GM12878 (cell line): ENCODE measurements around the gene CHST8. TPM values are rescaled to one million over a fixed set of nuclear protein-coding genes. Genes with fewer than 3 reads are reported as not detected.

ENCODE experiments used
- ATAC-seq: fragments of 200-7000 bp; cut with Tn5 transposase; 3 replicates; pipeline ENCODE4 v1.9.1; 2020; ENCODE audit warnings: mild to moderate bottlenecking, moderate library complexity
- BruUV-seq: library from RNA; stranded (reverse); fragments of 400-500 nt; replicated peaks from 2 replicates; lab custom pipeline; 2021; lab: Mats Ljungman, UMichigan
- CTCF ChIA-PET: fragments of 300-600 bp; sonication (Branson Sonifier 250); formaldehyde crosslinking; extraction: SDS; loops from one replicate; lab custom pipeline; 2021; ENCODE audit warnings: inconsistent platforms; lab: Yijun Ruan, JAX
- POLR2A ChIA-PET: fragments of 350-600 bp; formaldehyde crosslinking; extraction: SDS; loops from one replicate; lab custom pipeline; 2021; ENCODE audit warnings: inconsistent platforms; lab: Charles Lee
- RAD21 ChIA-PET: fragments of 300-600 bp; sonication (Branson Sonifier 250); formaldehyde crosslinking; loops from one replicate; lab custom pipeline; 2023; ENCODE audit warnings: antibody characterized with exemption; ENCODE audit not compliant: unreplicated experiment; lab: Charles Lee
- SMC1A ChIA-PET: fragments of 300-600 bp; sonication (Branson Sonifier 250); formaldehyde crosslinking; loops from one replicate; lab custom pipeline; 2023; ENCODE audit not compliant: unreplicated experiment, uncharacterized antibody; lab: Charles Lee
- DNase-seq: peaks from one replicate; pipeline ENCODE4 v3.0.0-alpha.2; 2011; ENCODE audit warnings: low read depth, low spot score
- FAIRE-seq: peaks from 3 replicates; lab custom pipeline; 2011; peaks lifted over from hg19 to GRCh38; lab: Jason Lieb, UNC
- H2AFZ ChIP-seq: 2 replicates; pipeline ENCODE4 v1.6.0; 2011; ENCODE audit warnings: low read depth, low read length, control low read depth; ENCODE audit not compliant: control insufficient read depth
- H3K27ac ChIP-seq: 2 replicates; pipeline ENCODE4 v1.5.1; 2011; ENCODE audit warnings: control low read depth; ENCODE audit not compliant: control insufficient read depth, insufficient read depth
- H3K27me3 ChIP-seq, 2 experiments: replicated peaks in 1 of 2; 2 replicates each; pipeline versions ENCODE4 v1.6.0 to v1.6.1; 2011; ENCODE audit warnings: low read length in 1 of 2; ENCODE audit not compliant: control insufficient read depth in 2 of 2, insufficient read depth in 2 of 2
- H3K36me3 ChIP-seq, 2 experiments: 2 replicates each; pipeline ENCODE4 v1.5.1; 2011; ENCODE audit warnings: low read length in 1 of 2; ENCODE audit not compliant: control insufficient read depth in 2 of 2, insufficient read depth in 2 of 2
- H3K4me1 ChIP-seq: 2 replicates; pipeline ENCODE4 v1.6.1; 2011; ENCODE audit warnings: mild to moderate bottlenecking, low read length, moderate library complexity, mixed read lengths; ENCODE audit not compliant: control insufficient read depth, insufficient read depth
- H3K4me2 ChIP-seq: 2 replicates; pipeline ENCODE4 v1.6.0; 2011; ENCODE audit warnings: control low read depth; ENCODE audit not compliant: control insufficient read depth, insufficient read depth
- H3K4me3 ChIP-seq: fragments of 200-600 bp; sonication (generic); 2 replicates; pipeline ENCODE4 v1.5.1; 2016
- H3K79me2 ChIP-seq: 2 replicates; pipeline ENCODE4 v1.6.0; 2011; ENCODE audit warnings: low read length; ENCODE audit not compliant: control insufficient read depth, insufficient read depth
- H3K9ac ChIP-seq: 2 replicates; pipeline ENCODE4 v1.8.0; 2011; ENCODE audit warnings: low read length, control low read depth, mixed read lengths; ENCODE audit not compliant: control insufficient read depth, insufficient read depth
- H3K9me3 ChIP-seq: replicated peaks from 3 replicates; pipeline ENCODE4 v1.5.1; 2011; ENCODE audit warnings: mild to moderate bottlenecking, low read length; ENCODE audit not compliant: control insufficient read depth, insufficient read depth
- H4K20me1 ChIP-seq: 2 replicates; pipeline ENCODE4 v1.6.0; 2011; ENCODE audit not compliant: control insufficient read depth, insufficient read depth
- ASH2L ChIP-seq: fragments of 300-600, 200-600 bp; sonication (generic); IDR thresholded peaks from 2 replicates; pipeline ENCODE4 v1.6.1; 2017; ENCODE audit warnings: low read depth, mild to moderate bottlenecking, borderline replicate concordance
- BACH1 ChIP-seq: fragments of 450-650 bp; IDR thresholded peaks from 2 replicates; pipeline ENCODE4 v1.6.1; 2017; ENCODE audit warnings: mild to moderate bottlenecking, borderline replicate concordance
- CBX3 ChIP-seq: fragments of 200-600 bp; sonication (generic); IDR thresholded peaks from 2 replicates; pipeline ENCODE4 v1.6.1; 2016; ENCODE audit warnings: low read depth, borderline replicate concordance
- GABPA ChIP-seq: IDR thresholded peaks from 2 replicates; pipeline ENCODE4 v1.6.1; 2014; ENCODE audit warnings: antibody characterized with exemption, low read depth, mild to moderate bottlenecking, inconsistent platforms
- MTA3 ChIP-seq: IDR thresholded peaks from 2 replicates; pipeline ENCODE4 v1.6.1; 2012; ENCODE audit warnings: low read length, inconsistent platforms, borderline replicate concordance
- NFXL1 ChIP-seq: fragments of 450-650 bp; IDR thresholded peaks from 2 replicates; pipeline ENCODE4 v1.6.1; 2017; ENCODE audit warnings: antibody characterized with exemption, mild to moderate bottlenecking, borderline replicate concordance
- PML ChIP-seq: IDR thresholded peaks from 2 replicates; pipeline ENCODE4 v1.6.1; 2012; ENCODE audit warnings: low read length, inconsistent platforms
- SIX5 ChIP-seq: IDR thresholded peaks from 2 replicates; pipeline ENCODE4 v1.6.1; 2011; ENCODE audit warnings: mild to moderate bottlenecking, low read depth, low read length, moderate library complexity; ENCODE audit not compliant: severe bottlenecking
- SMAD5 ChIP-seq: IDR thresholded peaks from 2 replicates; pipeline ENCODE4 v1.6.1; 2016; ENCODE audit warnings: antibody characterized with exemption, low read depth
- STAT3 ChIP-seq: IDR thresholded peaks from 2 replicates; pipeline ENCODE4 v1.6.1; 2011; ENCODE audit warnings: low read depth, low read length, improper control_type of control experiment
- WGBS: methylation state at CpG from one replicate; pipeline ENCODE4 v1.1.6; 2016; ENCODE audit warnings: low lambda C conversion rate; ENCODE audit not compliant: insufficient replicate concordance, insufficient coverage; ENCODE audit errors: missing lambda C conversion rate; 5-methylcytosine and 5-hydroxymethylcytosine counted together
- in situ Hi-C: fragments of 300-500 bp; cut with MboI; formaldehyde crosslinking; loops from 9 replicates; pipeline ENCODE4 v1.14.3; 2018; ENCODE audit warnings: mixed read lengths
- intact Hi-C: fragments of 100-400 bp; cut with micrococcal nuclease; formaldehyde crosslinking; loops from one replicate; pipeline ENCODE4 v1.14.2; 2022; ENCODE audit not compliant: unreplicated experiment
- polyA plus RNA-seq, 11 experiments: library from polyadenylated mRNA; depleted of rRNA in 4 of 11; unstranded in 6 of 11; stranded (reverse) in 5 of 11; fragments of >200 nt; fragmentation: Nextera tagmentation in 4 of 11; fragmentation: Illumina TruSeq in 1 of 11; extraction: Ambion mirVana in 4 of 11; extraction: Trizol in 1 of 11; gene quantifications; 1 replicate in 1 of 11; 2 replicates in 10 of 11; pipeline versions ENCODE4 v1.2.1 to v1.2.3, GENCODE V29; 2011 to 2016; ENCODE audit warnings: inconsistent platforms in 2 of 11, missing spikeins in 2 of 11, low read depth in 1 of 11
- total RNA-seq, 4 experiments: library from RNA; depleted of rRNA in 3 of 4; stranded (reverse); fragments of >200 nt in 3 of 4; fragmentation: Illumina TruSeq in 1 of 4; extraction: Trizol in 1 of 4; gene quantifications; 2 replicates each; pipeline versions ENCODE4 v1.2.1 to v1.2.3, GENCODE V29; 2013 to 2021
- TF ChIP-seq, protein P1 (sequence below): IDR thresholded peaks from 2 replicates; pipeline ENCODE4 v1.6.1; 2012; ENCODE audit warnings: low read depth, low read length, improper control_type of control experiment
- TF ChIP-seq, protein P2 (sequence below): IDR thresholded peaks from 2 replicates; pipeline ENCODE4 v1.6.1; 2012; ENCODE audit warnings: improper control_type of control experiment, low read depth, low read length; ENCODE audit not compliant: insufficient replicate concordance
- TF ChIP-seq, protein P3 (sequence below): IDR thresholded peaks from 2 replicates; pipeline ENCODE4 v1.6.1; 2012; ENCODE audit warnings: low read length, inconsistent platforms

CHST8 gene
- total and polyA plus RNA-seq, 10 of the 15 experiments (the other 5 are each of a cell fraction or from before 2014, with no cell fraction given) = 0.06 TPM; not detected in 9

DNA sequence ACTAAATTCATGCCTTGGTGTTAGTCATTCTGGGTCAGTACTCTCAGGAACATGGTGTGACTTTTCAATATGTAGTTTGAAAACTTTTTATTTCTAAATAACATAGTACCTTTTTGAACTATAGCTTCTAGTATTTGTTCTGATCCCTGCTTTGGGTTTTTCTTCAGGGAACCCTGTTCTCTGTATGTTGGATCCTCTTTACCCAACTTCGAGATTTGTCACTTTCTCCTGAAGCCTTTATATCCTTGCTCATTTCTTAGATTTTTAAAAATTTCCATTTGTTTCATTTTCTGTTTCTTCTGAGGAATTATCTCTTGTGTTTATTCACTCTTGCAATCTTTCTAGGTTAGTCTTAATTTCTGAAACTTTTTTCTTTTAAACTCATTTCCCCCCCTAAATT lies 12.4 kb upstream of the CHST8 start:
- DNase-seq = no peak
- Histone ChIP-seq H3K27ac (no peak overlapping the region), H3K36me3 (no peaks in the 10 kb centered on the region), H3K27me3 (no peaks in the 10 kb centered on the region), H3K9me3 (no peaks in the 10 kb centered on the region; the same call in 2 of the 3 replicates), H3K4me2 (no peak overlapping the region), H2AFZ (no peak overlapping the region), H3K79me2 (no peaks in the 10 kb centered on the region), H4K20me1 (no peaks in the 10 kb centered on the region), H3K9ac (no peak overlapping the region), H3K4me3 (no peak overlapping the region), H3K4me1 (no peaks in the 10 kb centered on the region)
- ChIA-PET SMC1A (no interaction called here), POLR2A (no interaction called here), CTCF (no interaction called here), RAD21 (no interaction called here)
- intact Hi-C loops (no loop called here), in situ Hi-C loops (no loop called here)
- no TSS peak for BruUV-seq
- FAIRE-seq = no peak
- ATAC-seq = no peak
- WGBS = 0% methylated on average over 1 of the region's 1 CpG
- TF ChIP-seq, protein P1, sequence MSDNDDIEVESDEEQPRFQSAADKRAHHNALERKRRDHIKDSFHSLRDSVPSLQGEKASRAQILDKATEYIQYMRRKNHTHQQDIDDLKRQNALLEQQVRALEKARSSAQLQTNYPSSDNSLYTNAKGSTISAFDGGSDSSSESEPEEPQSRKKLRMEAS = no peak
- TF ChIP-seq, protein P2, sequence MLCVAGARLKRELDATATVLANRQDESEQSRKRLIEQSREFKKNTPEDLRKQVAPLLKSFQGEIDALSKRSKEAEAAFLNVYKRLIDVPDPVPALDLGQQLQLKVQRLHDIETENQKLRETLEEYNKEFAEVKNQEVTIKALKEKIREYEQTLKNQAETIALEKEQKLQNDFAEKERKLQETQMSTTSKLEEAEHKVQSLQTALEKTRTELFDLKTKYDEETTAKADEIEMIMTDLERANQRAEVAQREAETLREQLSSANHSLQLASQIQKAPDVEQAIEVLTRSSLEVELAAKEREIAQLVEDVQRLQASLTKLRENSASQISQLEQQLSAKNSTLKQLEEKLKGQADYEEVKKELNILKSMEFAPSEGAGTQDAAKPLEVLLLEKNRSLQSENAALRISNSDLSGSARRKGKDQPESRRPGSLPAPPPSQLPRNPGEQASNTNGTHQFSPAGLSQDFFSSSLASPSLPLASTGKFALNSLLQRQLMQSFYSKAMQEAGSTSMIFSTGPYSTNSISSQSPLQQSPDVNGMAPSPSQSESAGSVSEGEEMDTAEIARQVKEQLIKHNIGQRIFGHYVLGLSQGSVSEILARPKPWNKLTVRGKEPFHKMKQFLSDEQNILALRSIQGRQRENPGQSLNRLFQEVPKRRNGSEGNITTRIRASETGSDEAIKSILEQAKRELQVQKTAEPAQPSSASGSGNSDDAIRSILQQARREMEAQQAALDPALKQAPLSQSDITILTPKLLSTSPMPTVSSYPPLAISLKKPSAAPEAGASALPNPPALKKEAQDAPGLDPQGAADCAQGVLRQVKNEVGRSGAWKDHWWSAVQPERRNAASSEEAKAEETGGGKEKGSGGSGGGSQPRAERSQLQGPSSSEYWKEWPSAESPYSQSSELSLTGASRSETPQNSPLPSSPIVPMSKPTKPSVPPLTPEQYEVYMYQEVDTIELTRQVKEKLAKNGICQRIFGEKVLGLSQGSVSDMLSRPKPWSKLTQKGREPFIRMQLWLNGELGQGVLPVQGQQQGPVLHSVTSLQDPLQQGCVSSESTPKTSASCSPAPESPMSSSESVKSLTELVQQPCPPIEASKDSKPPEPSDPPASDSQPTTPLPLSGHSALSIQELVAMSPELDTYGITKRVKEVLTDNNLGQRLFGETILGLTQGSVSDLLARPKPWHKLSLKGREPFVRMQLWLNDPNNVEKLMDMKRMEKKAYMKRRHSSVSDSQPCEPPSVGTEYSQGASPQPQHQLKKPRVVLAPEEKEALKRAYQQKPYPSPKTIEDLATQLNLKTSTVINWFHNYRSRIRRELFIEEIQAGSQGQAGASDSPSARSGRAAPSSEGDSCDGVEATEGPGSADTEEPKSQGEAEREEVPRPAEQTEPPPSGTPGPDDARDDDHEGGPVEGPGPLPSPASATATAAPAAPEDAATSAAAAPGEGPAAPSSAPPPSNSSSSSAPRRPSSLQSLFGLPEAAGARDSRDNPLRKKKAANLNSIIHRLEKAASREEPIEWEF = no peak
- no peak for TF ChIP-seq SIX5
- no peak for TF ChIP-seq BACH1
- TF ChIP-seq ASH2L = no peak
- TF ChIP-seq, protein P3, sequence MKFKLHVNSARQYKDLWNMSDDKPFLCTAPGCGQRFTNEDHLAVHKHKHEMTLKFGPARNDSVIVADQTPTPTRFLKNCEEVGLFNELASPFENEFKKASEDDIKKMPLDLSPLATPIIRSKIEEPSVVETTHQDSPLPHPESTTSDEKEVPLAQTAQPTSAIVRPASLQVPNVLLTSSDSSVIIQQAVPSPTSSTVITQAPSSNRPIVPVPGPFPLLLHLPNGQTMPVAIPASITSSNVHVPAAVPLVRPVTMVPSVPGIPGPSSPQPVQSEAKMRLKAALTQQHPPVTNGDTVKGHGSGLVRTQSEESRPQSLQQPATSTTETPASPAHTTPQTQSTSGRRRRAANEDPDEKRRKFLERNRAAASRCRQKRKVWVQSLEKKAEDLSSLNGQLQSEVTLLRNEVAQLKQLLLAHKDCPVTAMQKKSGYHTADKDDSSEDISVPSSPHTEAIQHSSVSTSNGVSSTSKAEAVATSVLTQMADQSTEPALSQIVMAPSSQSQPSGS = no peak
- no peak for TF ChIP-seq STAT3
- TF ChIP-seq GABPA = no peak
- TF ChIP-seq SMAD5 = no peak
- TF ChIP-seq CBX3 = no peak
- no peak for TF ChIP-seq NFXL1
- no peak for TF ChIP-seq MTA3
- TF ChIP-seq PML = no peak
